ENCODE measurements around the gene DPH6.
A peak's percentile ranks its signal among the peaks of the same experiment; 100 is the strongest.
"Not testable (repeated sequence)": the region's sequence is repeated elsewhere in the genome, so short reads cannot be mapped to it uniquely, and the experiment has no call there.

The DPH6 gene

GRCh38 chr15:35545824-35546510, at the start of gene DPH6:
TSS of gene DPH6 (minus strand) at chr15:35546165. CDS start at chr15:35546141, 24 bp downstream.
- DNase-seq: peak; percentile 59 to 72 (median 66)

DNA sequence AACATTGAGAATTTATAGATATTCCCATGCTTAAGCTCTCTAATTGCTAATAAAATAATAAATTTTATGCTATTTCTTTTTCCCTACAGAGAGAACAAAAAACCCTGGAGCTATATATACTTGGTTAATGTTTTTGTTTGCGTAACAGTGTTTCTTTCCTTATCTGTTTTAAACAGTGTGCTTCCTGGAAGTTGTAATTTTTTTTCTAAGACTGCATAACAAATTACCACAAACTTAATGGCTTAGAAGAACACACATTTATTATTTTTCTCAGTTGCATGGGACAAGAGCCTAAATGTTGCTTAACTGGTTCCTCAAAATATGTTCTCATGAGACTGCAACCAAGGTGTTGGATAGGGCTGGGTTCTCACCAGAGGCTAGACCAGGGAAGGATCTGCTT, 49.7 kb upstream of the DPH6 start:
- DNase-seq: no peak

DNA sequence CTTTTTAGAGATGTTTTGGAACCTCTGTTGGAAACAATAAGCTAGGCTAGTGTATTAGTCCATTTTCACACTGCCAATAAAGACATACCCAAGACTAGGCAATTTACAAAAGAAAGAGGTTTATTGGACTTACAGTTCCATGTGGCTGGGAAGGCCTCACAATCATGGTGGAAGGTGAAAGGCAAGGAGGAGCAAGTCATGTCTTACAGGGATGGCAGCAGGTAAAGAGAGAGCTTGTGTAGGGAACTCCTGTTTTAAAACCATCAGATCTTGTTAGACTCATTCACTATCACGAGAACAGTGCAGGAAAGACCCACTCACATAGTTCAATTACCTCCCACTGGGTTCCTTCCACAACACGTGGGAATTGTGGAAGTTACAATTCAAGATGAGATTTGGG, 46.0 kb upstream of the DPH6 start:
- DNase-seq: not testable (repeated sequence)

- no peak for DNase-seq
Measured at GRCh38 chr15:35583863-35584528, 38.0 kb upstream of the DPH6 start.

DNA sequence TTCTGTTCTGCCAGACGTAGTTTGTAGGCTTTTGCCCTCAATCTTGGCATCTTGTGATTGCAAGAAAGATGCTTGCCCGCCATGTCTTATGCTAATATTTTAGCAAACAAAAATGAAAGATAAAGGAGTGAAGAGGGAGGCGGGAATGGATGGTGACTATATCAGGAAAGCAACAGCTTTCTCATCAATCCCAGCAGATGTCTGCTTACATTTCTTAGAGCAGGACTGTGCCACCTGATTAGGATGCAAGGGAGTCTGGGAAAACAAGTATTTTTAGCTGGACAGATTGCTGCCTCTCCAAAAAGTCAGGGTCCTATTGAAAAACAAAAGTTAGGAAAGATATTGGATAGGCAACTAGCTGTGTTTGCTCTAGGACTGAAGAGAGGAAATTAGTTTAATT, 34.6 kb upstream of the DPH6 start:
- no peak for DNase-seq

DNA sequence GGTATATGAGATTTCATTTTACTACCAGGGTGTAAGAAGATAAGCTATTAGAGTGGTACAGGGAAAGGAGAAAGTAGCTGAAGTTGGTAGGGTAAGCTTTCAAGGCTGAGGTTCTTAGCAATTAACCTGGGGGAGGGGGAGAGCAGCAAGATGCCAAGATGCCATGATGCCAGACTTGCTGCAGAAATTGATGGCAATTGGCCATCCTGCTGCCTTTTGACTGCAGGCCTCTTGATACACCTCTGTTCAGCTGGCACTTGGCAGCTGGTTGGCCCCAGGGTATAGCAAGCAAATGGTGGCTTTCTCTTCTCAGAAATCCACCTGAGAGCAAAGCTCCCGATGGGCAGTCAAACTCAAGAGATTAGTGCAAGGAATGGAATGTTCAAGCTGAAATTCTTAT, 21.4 kb upstream of the DPH6 start:
- DNase-seq: no peak

DNA sequence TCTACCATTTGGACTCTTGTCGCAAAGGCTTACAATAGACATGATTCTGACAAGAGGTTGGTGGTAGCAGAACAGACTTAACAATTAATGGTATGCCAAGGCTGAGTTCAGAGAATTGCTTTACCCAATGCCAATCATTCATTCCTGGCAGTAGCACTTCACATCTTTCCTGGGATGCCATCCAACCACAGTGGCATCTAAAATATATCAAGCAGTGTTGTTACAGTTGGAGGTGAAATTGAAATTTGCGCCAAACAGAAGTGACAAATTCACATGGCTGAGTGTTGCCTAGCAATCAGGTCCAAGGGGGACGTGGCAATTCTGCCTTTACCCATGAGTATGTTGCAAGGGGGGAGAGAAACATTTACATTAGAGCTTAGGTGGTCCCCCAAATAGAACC, 21.0 kb upstream of the DPH6 start:
- no peak for DNase-seq

GRCh38 chr15:35565901-35566300, 19.9 kb upstream of the DPH6 start:
- no peak for DNase-seq

DNA sequence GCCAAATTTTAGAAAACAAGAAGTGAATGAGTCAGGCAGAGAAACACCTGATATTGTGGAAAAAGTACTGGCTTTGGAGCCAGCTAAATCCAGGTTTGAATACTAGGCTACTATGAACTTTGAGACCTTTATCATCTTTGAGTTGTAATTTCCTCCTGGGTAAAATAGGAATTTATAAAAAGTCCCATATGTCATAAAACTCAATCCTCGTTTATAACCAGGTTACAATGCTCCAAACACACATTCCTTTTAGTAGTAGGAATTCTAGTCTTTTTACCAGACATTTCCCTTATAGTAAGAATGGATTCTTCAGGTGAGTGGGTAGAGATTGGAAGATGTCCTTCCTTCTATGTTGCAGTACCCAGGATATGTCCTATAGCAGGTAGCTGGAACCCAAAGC, 16.7 kb upstream of the DPH6 start:
- DNase-seq: no peak

DNA sequence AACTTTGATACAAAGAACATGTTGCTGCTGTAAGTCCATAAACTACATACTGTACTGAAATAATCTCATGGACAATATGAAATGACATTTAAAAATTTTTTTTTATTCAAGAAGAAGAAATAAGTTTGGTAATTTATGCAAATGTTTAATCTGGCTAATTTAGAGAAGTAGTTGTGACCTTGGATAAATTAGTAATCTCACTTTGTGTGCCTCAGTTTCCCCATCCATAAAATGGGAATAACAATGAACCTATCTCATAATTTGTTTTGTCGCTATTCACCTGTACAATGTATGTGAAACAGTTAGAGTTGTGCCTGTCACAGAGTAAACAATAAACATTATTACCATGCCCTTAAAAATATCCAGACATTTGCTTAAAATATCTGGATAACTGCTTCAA, 15.3 kb upstream of the DPH6 start:
- DNase-seq: no peak

DNA sequence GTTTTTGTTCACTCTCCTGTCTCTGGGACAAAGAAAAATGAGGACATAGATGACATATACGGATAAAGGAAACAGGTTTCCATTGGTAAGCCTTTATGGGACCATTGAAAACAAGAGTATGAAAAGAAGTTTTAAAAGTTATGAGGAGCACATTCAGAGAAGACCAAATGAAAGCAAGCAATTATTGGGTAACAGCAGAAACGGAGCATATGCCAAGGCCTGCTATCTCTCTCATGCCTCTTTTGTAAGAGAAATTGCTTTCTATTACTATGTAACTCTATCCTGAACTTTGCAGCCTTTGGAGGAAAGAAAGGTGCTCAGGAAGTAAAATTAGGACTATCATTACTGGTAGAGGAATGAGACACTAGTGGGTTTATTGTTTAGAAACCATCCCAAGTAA, 14.9 kb upstream of the DPH6 start:
- DNase-seq: no peak

- DNase-seq: no peak
Measured at GRCh38 chr15:35560258-35560657, 14.3 kb upstream of the DPH6 start.

- DNase-seq: no peak
Measured at GRCh38 chr15:35559683-35560082, 13.7 kb upstream of the DPH6 start.

DNA sequence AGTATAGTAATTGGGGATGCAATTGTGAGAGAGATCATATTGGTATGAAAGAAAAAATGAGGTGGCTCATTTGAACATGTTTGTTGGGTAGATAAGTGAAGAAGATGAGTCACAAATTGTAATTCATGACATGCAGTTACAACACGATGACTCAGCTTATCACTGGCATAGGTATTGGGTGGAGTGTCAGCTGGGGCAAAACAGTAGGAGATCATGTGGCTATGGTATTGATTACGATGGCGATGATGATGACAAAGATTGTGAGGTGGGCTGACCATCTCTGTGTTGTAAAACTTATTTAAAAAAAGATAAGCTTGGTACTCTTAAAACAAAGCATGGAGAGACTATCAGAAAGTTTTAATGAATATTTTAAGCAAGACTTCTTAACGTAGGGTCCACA, 11.6 kb upstream of the DPH6 start:
- DNase-seq: no peak

DNA sequence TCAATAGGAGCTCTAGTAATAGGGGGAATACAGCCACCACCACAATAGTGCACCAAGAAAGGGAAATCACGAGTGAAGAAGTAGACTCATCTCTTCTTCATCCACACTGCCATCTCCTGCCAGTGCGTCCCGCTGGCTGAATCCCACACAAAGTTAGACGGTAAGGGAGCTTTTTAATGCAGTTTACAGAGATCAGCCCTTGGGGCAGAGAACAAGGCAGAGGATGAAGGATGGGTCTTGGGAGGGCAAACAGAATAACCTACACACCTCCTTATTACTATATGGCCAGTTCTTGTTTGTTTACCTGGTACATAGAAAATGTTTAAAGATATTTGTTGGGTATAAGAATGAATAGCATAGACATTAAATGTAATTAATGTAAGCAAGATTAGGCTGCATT, 11.0 kb upstream of the DPH6 start:
- no peak for DNase-seq

GRCh38 chr15:35555244-35555643, 9.3 kb upstream of the DPH6 start:
- DNase-seq: no peak

- DNase-seq: no peak
Measured at GRCh38 chr15:35550957-35551356, 5.0 kb upstream of the DPH6 start.

- DNase-seq: no peak
Measured at GRCh38 chr15:35549567-35549966, 3.6 kb upstream of the DPH6 start.

DNA sequence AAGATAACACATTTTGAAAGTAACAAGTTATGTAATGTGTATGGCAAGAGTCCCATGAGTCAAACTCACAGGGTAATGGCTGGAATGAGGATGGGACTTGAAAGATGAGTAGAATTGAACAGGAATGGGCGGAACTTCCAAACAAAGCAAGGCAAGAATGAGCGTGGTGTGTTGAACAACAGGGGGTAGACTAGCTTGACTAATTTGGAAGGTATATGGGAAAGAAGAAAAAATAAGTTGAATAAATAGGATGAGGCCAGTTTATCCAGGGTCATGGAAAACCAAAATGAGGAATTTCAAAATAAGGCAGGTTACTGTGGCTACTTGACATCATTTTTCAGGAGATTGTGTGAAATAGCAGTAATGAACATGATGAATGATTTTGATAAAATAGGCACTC, 2.5 kb upstream of the DPH6 start:
- DNase-seq: no peak

DNA sequence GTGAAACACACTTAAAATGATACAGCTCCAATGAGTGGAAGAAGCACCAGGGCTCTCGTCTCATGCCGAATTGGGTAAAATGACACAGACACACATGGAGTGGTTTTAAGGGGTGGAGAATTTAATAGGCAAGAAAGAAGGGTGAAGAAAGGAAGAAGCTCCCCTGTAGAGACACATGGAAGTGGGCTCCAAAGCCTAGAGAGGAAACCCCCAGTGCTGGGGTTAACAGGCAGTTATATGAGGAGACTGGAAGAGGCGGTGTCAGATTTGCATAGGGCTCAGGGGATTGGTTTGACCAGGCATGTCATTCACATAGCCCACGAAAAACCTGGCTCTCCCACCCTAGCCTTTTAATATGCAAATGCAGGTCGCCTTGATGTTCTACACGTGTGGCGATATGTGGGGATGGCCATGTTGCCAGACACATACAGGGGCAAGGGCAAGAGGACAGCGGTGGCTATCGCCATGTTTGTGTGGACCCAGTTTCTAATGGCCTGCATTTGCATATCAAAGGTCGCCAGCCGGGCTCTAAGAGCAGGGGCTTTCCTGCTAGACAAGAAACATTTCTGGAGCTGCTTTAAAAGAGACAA, 1.9 kb upstream of the DPH6 start:
- no peak for DNase-seq

- DNase-seq: no peak
Measured at GRCh38 chr15:35546511-35547381, 781 bp upstream of the DPH6 start.

DNA sequence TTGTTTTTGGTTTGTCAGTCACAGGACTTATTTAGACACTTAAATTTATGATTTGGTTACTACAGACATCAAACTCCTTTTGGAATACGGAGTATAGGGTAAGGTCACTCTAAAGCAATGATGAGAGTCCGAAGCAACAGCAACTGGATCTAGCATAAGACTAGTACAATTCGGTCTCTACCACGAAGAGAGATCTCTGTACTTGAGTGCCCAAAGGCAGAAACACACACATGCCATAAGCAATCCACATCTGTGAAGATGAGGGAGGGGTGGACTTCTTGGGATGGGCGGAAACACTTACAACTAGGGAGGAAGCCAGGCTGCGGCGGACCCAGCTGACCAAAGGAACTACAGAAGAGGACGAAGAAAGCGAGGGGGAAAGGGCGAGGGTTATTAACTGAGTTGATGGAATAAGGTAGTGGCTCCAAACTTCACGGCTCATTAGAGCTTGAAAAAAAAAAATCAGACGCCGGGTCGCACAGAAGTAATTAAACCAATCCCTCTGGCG, 595 bp downstream of the DPH6 start:
- peak in 3 of 4 experiments; percentile 3 to 12 (median 4) for DNase-seq

GRCh38 chr15:35540885-35541284, 5.1 kb downstream of the DPH6 start:
- DNase-seq: no peak
